GM12878 (cell line): ENCODE measurements around the gene ITGB5. TPM values are rescaled to one million over a fixed set of nuclear protein-coding genes. Genes with fewer than 3 reads are reported as not detected.
A peak's percentile ranks its signal among the peaks of the same experiment; 100 is the strongest.

Source experiments
- BCL11A ChIP-seq: IDR thresholded peaks from 2 replicates; pipeline ENCODE4 v1.6.1; 2011; ENCODE audit warnings: low read depth, low read length
- BHLHE40 ChIP-seq, 2 experiments: fragments of 450-650 bp in 1 of 2; IDR thresholded peaks; 2 replicates each; pipeline ENCODE4 v1.6.1; 2011 to 2017; ENCODE audit warnings: low read depth in 2 of 2, borderline replicate concordance in 1 of 2, improper control_type of control experiment in 1 of 2, low read length in 1 of 2, mild to moderate bottlenecking in 1 of 2
- EP300 ChIP-seq, 2 experiments: fragments of 150-350 bp in 1 of 2; IDR thresholded peaks; 2 replicates each; pipeline ENCODE4 v1.6.1; 2011 to 2012; ENCODE audit warnings: low read depth in 2 of 2, low read length in 2 of 2, borderline replicate concordance in 1 of 2, improper control_type of control experiment in 1 of 2, inconsistent platforms in 1 of 2; ENCODE audit not compliant: control insufficient read depth in 1 of 2
- GATAD2B ChIP-seq: fragments of 450-650 bp; conservative IDR thresholded peaks from 2 replicates; pipeline ENCODE4 v1.6.1; 2017; ENCODE audit warnings: low read depth, mild to moderate bottlenecking, moderate library complexity
- HDAC2 ChIP-seq: fragments of 200-600 bp; sonication (generic); IDR thresholded peaks from 2 replicates; pipeline ENCODE4 v1.6.1; 2017
- IKZF1 ChIP-seq: fragments of 450-650 bp; conservative IDR thresholded peaks from 2 replicates; pipeline ENCODE4 v1.6.1; 2017; ENCODE audit warnings: antibody characterized with exemption, mild to moderate bottlenecking
- KDM1A ChIP-seq: fragments of 200-600 bp; sonication (generic); IDR thresholded peaks from 2 replicates; pipeline ENCODE4 v1.6.1; 2016; ENCODE audit warnings: borderline replicate concordance
- LARP7 ChIP-seq: fragments of 450-650 bp; IDR thresholded peaks from 2 replicates; pipeline ENCODE4 v1.6.1; 2017; ENCODE audit warnings: mild to moderate bottlenecking
- MTA2 ChIP-seq: fragments of 450-650 bp; IDR thresholded peaks from 2 replicates; pipeline ENCODE4 v1.6.1; 2016; ENCODE audit warnings: low read depth, mild to moderate bottlenecking, moderate library complexity
- NBN ChIP-seq: fragments of 450-650 bp; IDR thresholded peaks from 2 replicates; pipeline ENCODE4 v1.6.1; 2016
- PAX5 ChIP-seq: IDR thresholded peaks from 2 replicates; pipeline ENCODE4 v1.6.1; 2011; ENCODE audit warnings: low read depth, low read length, borderline replicate concordance
- POLR2AphosphoS2 ChIP-seq: IDR thresholded peaks from 2 replicates; pipeline ENCODE4 v1.6.1; 2011; ENCODE audit warnings: low read depth, mild to moderate bottlenecking, low read length, improper control_type of control experiment, moderate library complexity
- POLR2AphosphoS5 ChIP-seq: IDR thresholded peaks from 2 replicates; pipeline ENCODE4 v1.6.1; 2011; ENCODE audit warnings: mild to moderate bottlenecking, low read length, inconsistent platforms
- RAD51 ChIP-seq: fragments of 450-650 bp; IDR thresholded peaks from 2 replicates; pipeline ENCODE4 v1.6.1; 2016; ENCODE audit warnings: moderate library complexity, mild to moderate bottlenecking, inconsistent platforms
- RB1 ChIP-seq: fragments of 450-650 bp; formaldehyde crosslinking; IDR thresholded peaks from 2 replicates; pipeline ENCODE4 v1.6.1; 2017; ENCODE audit warnings: mild to moderate bottlenecking, borderline replicate concordance
- SIX5 ChIP-seq: IDR thresholded peaks from 2 replicates; pipeline ENCODE4 v1.6.1; 2011; ENCODE audit warnings: mild to moderate bottlenecking, low read depth, low read length, moderate library complexity; ENCODE audit not compliant: severe bottlenecking
- SMARCA5 ChIP-seq: fragments of 450-650 bp; IDR thresholded peaks from 2 replicates; pipeline ENCODE4 v1.6.1; 2017; ENCODE audit warnings: mild to moderate bottlenecking
- STAT1 ChIP-seq: fragments of 450-650 bp; conservative IDR thresholded peaks from 2 replicates; pipeline ENCODE4 v1.6.1; 2014; ENCODE audit warnings: antibody characterized with exemption, mild to moderate bottlenecking
- TCF7 ChIP-seq: IDR thresholded peaks from 2 replicates; pipeline ENCODE4 v1.6.1; 2014; ENCODE audit warnings: antibody characterized with exemption, borderline replicate concordance
- WRNIP1 ChIP-seq: IDR thresholded peaks from 2 replicates; pipeline ENCODE4 v1.6.1; 2011; ENCODE audit warnings: low read depth, low read length, improper control_type of control experiment, borderline replicate concordance
- ZNF622 ChIP-seq: fragments of 450-650 bp; IDR thresholded peaks from 2 replicates; pipeline ENCODE4 v1.6.1; 2017; ENCODE audit warnings: mild to moderate bottlenecking, inconsistent platforms
- polyA plus RNA-seq, 11 experiments: library from polyadenylated mRNA; depleted of rRNA in 4 of 11; unstranded in 6 of 11; stranded (reverse) in 5 of 11; fragments of >200 nt; fragmentation: Nextera tagmentation in 4 of 11; fragmentation: Illumina TruSeq in 1 of 11; extraction: Ambion mirVana in 4 of 11; extraction: Trizol in 1 of 11; gene quantifications; 1 replicate in 1 of 11; 2 replicates in 10 of 11; pipeline versions ENCODE4 v1.2.1 to v1.2.3, GENCODE V29; 2011 to 2016; ENCODE audit warnings: inconsistent platforms in 2 of 11, missing spikeins in 2 of 11, low read depth in 1 of 11
- total RNA-seq, 4 experiments: library from RNA; depleted of rRNA in 3 of 4; stranded (reverse); fragments of >200 nt in 3 of 4; fragmentation: Illumina TruSeq in 1 of 4; extraction: Trizol in 1 of 4; gene quantifications; 2 replicates each; pipeline versions ENCODE4 v1.2.1 to v1.2.3, GENCODE V29; 2013 to 2021
- TF ChIP-seq, protein P1 (sequence below): IDR thresholded peaks from 2 replicates; pipeline ENCODE4 v1.6.1; 2012; ENCODE audit warnings: low read length, inconsistent platforms
- TF ChIP-seq, protein P2 (sequence below): fragments of 450-650 bp; IDR thresholded peaks from 2 replicates; pipeline ENCODE4 v1.6.1; 2018; ENCODE audit warnings: mild to moderate bottlenecking, low read depth, moderate library complexity; ENCODE audit not compliant: partially characterized antibody
- TF ChIP-seq, protein P3 (sequence below): fragments of 150-350 bp; IDR thresholded peaks from 2 replicates; pipeline ENCODE4 v1.6.1; 2016; ENCODE audit warnings: low read depth, low read length

Gene ITGB5
- total and polyA plus RNA-seq, 10 of the 15 experiments (the other 5 are each of a cell fraction or from before 2014, with no cell fraction given): 0.05 to 10.0 (median 0.83) TPM; not detected in 2

DNA sequence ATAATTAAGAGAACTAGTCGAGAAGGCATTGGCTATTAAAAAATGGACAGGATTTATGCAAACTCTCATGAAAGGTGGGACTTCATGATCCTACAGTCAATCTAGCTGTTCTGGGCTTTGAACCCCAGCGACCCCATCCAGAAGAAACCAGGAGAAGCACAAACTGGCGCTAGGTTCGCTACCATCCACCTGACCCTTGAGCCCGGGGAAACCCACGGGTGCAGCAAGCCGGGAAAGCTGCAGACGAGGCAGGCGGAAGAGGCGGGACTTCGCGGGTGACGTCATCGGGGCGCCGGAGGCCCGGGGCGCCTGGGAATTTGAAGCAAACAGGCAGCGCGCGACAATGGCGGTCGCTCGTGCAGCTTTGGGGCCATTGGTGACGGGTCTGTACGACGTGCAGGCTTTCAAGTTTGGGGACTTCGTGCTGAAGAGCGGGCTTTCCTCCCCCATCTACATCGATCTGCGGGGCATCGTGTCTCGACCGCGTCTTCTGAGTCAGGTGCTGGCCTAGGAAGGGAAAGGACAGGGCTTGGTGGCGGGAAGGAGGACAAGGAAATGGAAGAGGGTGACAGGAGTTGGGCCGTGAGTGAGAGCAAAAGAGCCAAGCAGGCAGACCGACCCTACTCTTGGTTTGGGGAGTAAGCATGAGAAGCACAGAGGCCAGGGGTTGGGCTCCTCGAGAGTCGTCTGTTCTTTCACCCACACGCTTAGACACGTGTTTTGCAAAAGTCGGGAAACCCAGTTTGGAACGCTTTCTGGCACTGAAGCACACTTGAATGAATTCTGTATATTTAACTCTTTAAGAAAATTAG, 156.8 kb downstream of the ITGB5 start, which contains the start of gene UMPS (continued):
- peak; percentile 96; the same call in 1 of the 2 replicates for TF ChIP-seq RB1
- TF ChIP-seq SIX5: peak; percentile 53
- no peak for TF ChIP-seq SMARCA5
- TF ChIP-seq STAT1: peak; percentile 30; the same call in 1 of the 2 replicates
- peak; percentile 78 for TF ChIP-seq IKZF1
- TF ChIP-seq, protein P1, sequence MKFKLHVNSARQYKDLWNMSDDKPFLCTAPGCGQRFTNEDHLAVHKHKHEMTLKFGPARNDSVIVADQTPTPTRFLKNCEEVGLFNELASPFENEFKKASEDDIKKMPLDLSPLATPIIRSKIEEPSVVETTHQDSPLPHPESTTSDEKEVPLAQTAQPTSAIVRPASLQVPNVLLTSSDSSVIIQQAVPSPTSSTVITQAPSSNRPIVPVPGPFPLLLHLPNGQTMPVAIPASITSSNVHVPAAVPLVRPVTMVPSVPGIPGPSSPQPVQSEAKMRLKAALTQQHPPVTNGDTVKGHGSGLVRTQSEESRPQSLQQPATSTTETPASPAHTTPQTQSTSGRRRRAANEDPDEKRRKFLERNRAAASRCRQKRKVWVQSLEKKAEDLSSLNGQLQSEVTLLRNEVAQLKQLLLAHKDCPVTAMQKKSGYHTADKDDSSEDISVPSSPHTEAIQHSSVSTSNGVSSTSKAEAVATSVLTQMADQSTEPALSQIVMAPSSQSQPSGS: peak; percentile 60
- TF ChIP-seq POLR2AphosphoS5: peak; percentile 94; the same call in 1 of the 2 replicates
- TF ChIP-seq, protein P2, sequence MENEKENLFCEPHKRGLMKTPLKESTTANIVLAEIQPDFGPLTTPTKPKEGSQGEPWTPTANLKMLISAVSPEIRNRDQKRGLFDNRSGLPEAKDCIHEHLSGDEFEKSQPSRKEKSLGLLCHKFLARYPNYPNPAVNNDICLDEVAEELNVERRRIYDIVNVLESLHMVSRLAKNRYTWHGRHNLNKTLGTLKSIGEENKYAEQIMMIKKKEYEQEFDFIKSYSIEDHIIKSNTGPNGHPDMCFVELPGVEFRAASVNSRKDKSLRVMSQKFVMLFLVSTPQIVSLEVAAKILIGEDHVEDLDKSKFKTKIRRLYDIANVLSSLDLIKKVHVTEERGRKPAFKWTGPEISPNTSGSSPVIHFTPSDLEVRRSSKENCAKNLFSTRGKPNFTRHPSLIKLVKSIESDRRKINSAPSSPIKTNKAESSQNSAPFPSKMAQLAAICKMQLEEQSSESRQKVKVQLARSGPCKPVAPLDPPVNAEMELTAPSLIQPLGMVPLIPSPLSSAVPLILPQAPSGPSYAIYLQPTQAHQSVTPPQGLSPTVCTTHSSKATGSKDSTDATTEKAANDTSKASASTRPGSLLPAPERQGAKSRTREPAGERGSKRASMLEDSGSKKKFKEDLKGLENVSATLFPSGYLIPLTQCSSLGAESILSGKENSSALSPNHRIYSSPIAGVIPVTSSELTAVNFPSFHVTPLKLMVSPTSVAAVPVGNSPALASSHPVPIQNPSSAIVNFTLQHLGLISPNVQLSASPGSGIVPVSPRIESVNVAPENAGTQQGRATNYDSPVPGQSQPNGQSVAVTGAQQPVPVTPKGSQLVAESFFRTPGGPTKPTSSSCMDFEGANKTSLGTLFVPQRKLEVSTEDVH: peak; percentile 69
- no peak for TF ChIP-seq LARP7
- 0 out of 4 replicates have a peak, but pooled peaks of 1 of the 2 experiments have one; percentile 13 for TF ChIP-seq EP300 (IDR thresholded peaks at IDR 0.05; ENCODE audit: borderline replicate concordance in 1 of 2, control insufficient read depth in 1 of 2, low read depth in 2 of 2, low read length in 2 of 2)
- TF ChIP-seq BCL11A: no peak
- TF ChIP-seq ZNF622: no peak
- TF ChIP-seq TCF7: no peak
- peak; percentile 80 for TF ChIP-seq POLR2AphosphoS2
- peak; percentile 36; the same call in 1 of the 2 replicates for TF ChIP-seq RAD51
- TF ChIP-seq NBN: peak; percentile 100
- peak; percentile 78 to 90; a peak in 3 of 4 replicates for TF ChIP-seq BHLHE40 (IDR thresholded peaks at IDR 0.05; ENCODE audit: borderline replicate concordance in 1 of 2, low read depth in 2 of 2, low read length in 1 of 2)
- TF ChIP-seq KDM1A: no peak
- 0 out of 2 replicates have a peak, but pooled peaks have one; percentile 38 for TF ChIP-seq GATAD2B
- no peak for TF ChIP-seq MTA2
- TF ChIP-seq, protein P3, sequence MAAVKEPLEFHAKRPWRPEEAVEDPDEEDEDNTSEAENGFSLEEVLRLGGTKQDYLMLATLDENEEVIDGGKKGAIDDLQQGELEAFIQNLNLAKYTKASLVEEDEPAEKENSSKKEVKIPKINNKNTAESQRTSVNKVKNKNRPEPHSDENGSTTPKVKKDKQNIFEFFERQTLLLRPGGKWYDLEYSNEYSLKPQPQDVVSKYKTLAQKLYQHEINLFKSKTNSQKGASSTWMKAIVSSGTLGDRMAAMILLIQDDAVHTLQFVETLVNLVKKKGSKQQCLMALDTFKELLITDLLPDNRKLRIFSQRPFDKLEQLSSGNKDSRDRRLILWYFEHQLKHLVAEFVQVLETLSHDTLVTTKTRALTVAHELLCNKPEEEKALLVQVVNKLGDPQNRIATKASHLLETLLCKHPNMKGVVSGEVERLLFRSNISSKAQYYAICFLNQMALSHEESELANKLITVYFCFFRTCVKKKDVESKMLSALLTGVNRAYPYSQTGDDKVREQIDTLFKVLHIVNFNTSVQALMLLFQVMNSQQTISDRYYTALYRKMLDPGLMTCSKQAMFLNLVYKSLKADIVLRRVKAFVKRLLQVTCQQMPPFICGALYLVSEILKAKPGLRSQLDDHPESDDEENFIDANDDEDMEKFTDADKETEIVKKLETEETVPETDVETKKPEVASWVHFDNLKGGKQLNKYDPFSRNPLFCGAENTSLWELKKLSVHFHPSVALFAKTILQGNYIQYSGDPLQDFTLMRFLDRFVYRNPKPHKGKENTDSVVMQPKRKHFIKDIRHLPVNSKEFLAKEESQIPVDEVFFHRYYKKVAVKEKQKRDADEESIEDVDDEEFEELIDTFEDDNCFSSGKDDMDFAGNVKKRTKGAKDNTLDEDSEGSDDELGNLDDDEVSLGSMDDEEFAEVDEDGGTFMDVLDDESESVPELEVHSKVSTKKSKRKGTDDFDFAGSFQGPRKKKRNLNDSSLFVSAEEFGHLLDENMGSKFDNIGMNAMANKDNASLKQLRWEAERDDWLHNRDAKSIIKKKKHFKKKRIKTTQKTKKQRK: 0 out of 2 replicates have a peak, but pooled peaks have one; percentile 16
- TF ChIP-seq WRNIP1: no peak
- TF ChIP-seq HDAC2: no peak
- peak; percentile 56; the same call in 1 of the 2 replicates for TF ChIP-seq PAX5
